SK-N-SH (cell line): ENCODE results near the gene TBL2. TPM values are rescaled to one million over a fixed set of nuclear protein-coding genes. Genes with fewer than 3 reads are reported as not detected.
"Not testable (repeated sequence)": the region's sequence is repeated elsewhere in the genome, so short reads cannot be mapped to it uniquely, and the experiment has no call there.

ENCODE experiments used
- CTCF ChIA-PET: fragments of 300-600, 350-600 bp; formaldehyde crosslinking; extraction: SDS; loops from one replicate; lab custom pipeline; 2021; lab: Yijun Ruan, JAX
- POLR2A ChIA-PET: fragments of 350-600 bp; sonication (Branson Sonifier 250); formaldehyde crosslinking; extraction: SDS; loops from one replicate; lab custom pipeline; 2020; ENCODE audit warnings: antibody characterized with exemption, inconsistent platforms; lab: Yijun Ruan, JAX
- DNase-seq: peaks from one replicate; pipeline ENCODE4 v3.0.0; 2012
- H2AFZ ChIP-seq: fragments of 200-600 bp; sonication (generic); 2 replicates; pipeline ENCODE4 v1.8.1; 2016; ENCODE audit warnings: antibody characterized with exemption, mild to moderate bottlenecking, low read depth
- H3F3A ChIP-seq: fragments of 200-600 bp; sonication (generic); replicated peaks from 2 replicates; pipeline ENCODE3; 2016; ENCODE audit warnings: antibody characterized with exemption, mild to moderate bottlenecking; ENCODE audit not compliant: insufficient read depth
- H3K27ac ChIP-seq, 2 experiments: fragments of 200-500 bp in 1 of 2; fragments of 200-600 bp in 1 of 2; sonication (Bioruptor generic) in 1 of 2; sonication (generic), shearing (Covaris generic) in 1 of 2; 2 replicates each; pipeline versions ENCODE4 v1.5.1 to v1.6.1; 2014 to 2016; ENCODE audit warnings: low read depth in 2 of 2, inconsistent platforms in 1 of 2, low read length in 1 of 2, mild to moderate bottlenecking in 1 of 2, mixed read lengths in 1 of 2
- H3K27me3 ChIP-seq: fragments of 200-600 bp; sonication (generic), shearing (Covaris generic); 2 replicates; pipeline ENCODE4 v1.6.1; 2016; ENCODE audit warnings: mixed run types; ENCODE audit not compliant: insufficient read depth
- H3K36me3 ChIP-seq, 2 experiments: fragments of 200-500 bp in 1 of 2; fragments of 200-600 bp in 1 of 2; sonication (Bioruptor generic) in 1 of 2; sonication (generic) in 1 of 2; replicated peaks in 1 of 2; 2 replicates each; pipeline versions ENCODE3 to v1.5.1; 2014 to 2016; ENCODE audit warnings: low read length in 1 of 2, mild to moderate bottlenecking in 1 of 2; ENCODE audit not compliant: insufficient read depth in 2 of 2, control insufficient read depth in 1 of 2
- H3K4me1 ChIP-seq, 2 experiments: fragments of 200-500 bp in 1 of 2; fragments of 200-600 bp in 1 of 2; sonication (Bioruptor generic) in 1 of 2; sonication (generic), shearing (Covaris generic) in 1 of 2; 2 replicates each; pipeline versions ENCODE4 v1.5.1 to v1.6.1; 2014 to 2016; ENCODE audit warnings: low read depth in 1 of 2, low read length in 1 of 2, mixed run types in 1 of 2; ENCODE audit not compliant: insufficient read depth in 2 of 2, control insufficient read depth in 1 of 2
- H3K4me2 ChIP-seq: fragments of 200-600 bp; sonication (generic), shearing (Covaris generic); 2 replicates; pipeline ENCODE4 v1.6.1; 2017; ENCODE audit warnings: mixed run types
- H3K4me3 ChIP-seq, 2 experiments: fragments of 200-500 bp in 1 of 2; fragments of 200-600 bp in 1 of 2; sonication (Bioruptor generic) in 1 of 2; sonication (generic), shearing (Covaris generic) in 1 of 2; 2 replicates each; pipeline versions ENCODE4 v1.5.1 to v1.8.1; 2014 to 2016; ENCODE audit warnings: low read depth in 2 of 2, inconsistent platforms in 1 of 2, low read length in 1 of 2, mild to moderate bottlenecking in 1 of 2, mixed read lengths in 1 of 2, moderate library complexity in 1 of 2
- H3K79me2 ChIP-seq: fragments of 200-600 bp; sonication (generic); 2 replicates; pipeline ENCODE4 v1.8.1; 2017; ENCODE audit warnings: mild to moderate bottlenecking; ENCODE audit not compliant: insufficient read depth
- H3K9ac ChIP-seq: fragments of 200-600 bp; sonication (generic); 2 replicates; pipeline ENCODE4 v1.6.1; 2017; ENCODE audit warnings: mixed run types
- H3K9me2 ChIP-seq: fragments of 200-600 bp; sonication (generic); 2 replicates; pipeline ENCODE4 v1.6.1; 2017; ENCODE audit warnings: mixed run types
- H3K9me3 ChIP-seq: fragments of 200-600 bp; sonication (generic); 2 replicates; pipeline ENCODE4 v1.6.1; 2017; ENCODE audit warnings: mixed run types, mild to moderate bottlenecking, moderate library complexity
- H4K20me1 ChIP-seq: fragments of 200-600 bp; sonication (generic); 2 replicates; pipeline ENCODE4 v1.6.1; 2017; ENCODE audit warnings: mild to moderate bottlenecking, mixed run types; ENCODE audit not compliant: insufficient read depth
- ELF1 ChIP-seq: IDR thresholded peaks from 2 replicates; pipeline ENCODE4 v1.4.0; 2012
- EZH2phosphoT487 ChIP-seq: fragments of 200-600 bp; sonication (generic); IDR thresholded peaks from 2 replicates; pipeline ENCODE4 v1.6.1; 2017; ENCODE audit warnings: low read depth, mixed run types, mild to moderate bottlenecking, antibody characterized with exemption, moderate library complexity, borderline replicate concordance
- FOSL2 ChIP-seq: IDR thresholded peaks from 2 replicates; pipeline ENCODE4 v1.4.0; 2012; ENCODE audit warnings: low read depth, mild to moderate bottlenecking, moderate library complexity, borderline replicate concordance
- GABPA ChIP-seq: IDR thresholded peaks from 2 replicates; pipeline ENCODE4 v1.4.0; 2012; ENCODE audit warnings: low read depth, mild to moderate bottlenecking
- MAX ChIP-seq: IDR thresholded peaks from 2 replicates; pipeline ENCODE4 v1.4.0; 2012; ENCODE audit warnings: low read depth
- MEF2A ChIP-seq: IDR thresholded peaks from 2 replicates; pipeline ENCODE4 v1.4.0; 2012; ENCODE audit warnings: low read depth, borderline replicate concordance
- MXI1 ChIP-seq: IDR thresholded peaks from 2 replicates; pipeline ENCODE4 v1.6.1; 2012; ENCODE audit warnings: mild to moderate bottlenecking, low read depth, low read length, improper control_type of control experiment
- NFIC ChIP-seq: IDR thresholded peaks from 2 replicates; pipeline ENCODE4 v1.4.0; 2012; ENCODE audit warnings: borderline replicate concordance
- NRF1 ChIP-seq: IDR thresholded peaks from 2 replicates; pipeline ENCODE4 v1.6.1; 2012; ENCODE audit warnings: low read depth, mild to moderate bottlenecking, low read length
- POLR2AphosphoS5 ChIP-seq: IDR thresholded peaks from 2 replicates; pipeline ENCODE4 v1.6.1; 2012; ENCODE audit warnings: low read depth, low read length
- RAD21 ChIP-seq: IDR thresholded peaks from 2 replicates; pipeline ENCODE4 v1.6.1; 2012; ENCODE audit warnings: mild to moderate bottlenecking, low read length
- RCOR1 ChIP-seq: fragments of 150-350 bp; IDR thresholded peaks from 2 replicates; pipeline ENCODE4 v1.6.1; 2017; ENCODE audit warnings: antibody characterized with exemption, low read length
- TEAD4 ChIP-seq: IDR thresholded peaks from 2 replicates; pipeline ENCODE4 v1.4.0; 2012; ENCODE audit warnings: mild to moderate bottlenecking, borderline replicate concordance; ENCODE audit not compliant: insufficient read depth
- USF1 ChIP-seq: IDR thresholded peaks from 2 replicates; pipeline ENCODE4 v1.4.0; 2012; ENCODE audit warnings: low read depth, borderline replicate concordance
- YY1 ChIP-seq: IDR thresholded peaks from 2 replicates; pipeline ENCODE4 v1.4.0; 2012; ENCODE audit warnings: low read depth, mild to moderate bottlenecking
- ZBTB33 ChIP-seq: IDR thresholded peaks from 2 replicates; pipeline ENCODE4 v1.4.0; 2012; ENCODE audit warnings: low read depth, borderline replicate concordance
- WGBS: methylation state at CpG from one replicate; pipeline ENCODE4 v1.1.6; 2017; ENCODE audit warnings: low lambda C conversion rate; 5-methylcytosine and 5-hydroxymethylcytosine counted together
- polyA plus RNA-seq, 3 experiments: library from polyadenylated mRNA; depleted of rRNA; stranded (reverse); fragments of >200 nt; gene quantifications; 2 replicates each; pipeline ENCODE4 v1.2.3, GENCODE V29; 2012
- TF ChIP-seq, protein P1 (sequence below): IDR thresholded peaks from 2 replicates; pipeline ENCODE4 v1.6.1; 2012; ENCODE audit warnings: mild to moderate bottlenecking, low read depth, low read length, moderate library complexity

Gene TBL2
- polyA plus RNA-seq, 1 of the 3 experiments (the other 2 are of a cell fraction), result 63.6 TPM

DNA sequence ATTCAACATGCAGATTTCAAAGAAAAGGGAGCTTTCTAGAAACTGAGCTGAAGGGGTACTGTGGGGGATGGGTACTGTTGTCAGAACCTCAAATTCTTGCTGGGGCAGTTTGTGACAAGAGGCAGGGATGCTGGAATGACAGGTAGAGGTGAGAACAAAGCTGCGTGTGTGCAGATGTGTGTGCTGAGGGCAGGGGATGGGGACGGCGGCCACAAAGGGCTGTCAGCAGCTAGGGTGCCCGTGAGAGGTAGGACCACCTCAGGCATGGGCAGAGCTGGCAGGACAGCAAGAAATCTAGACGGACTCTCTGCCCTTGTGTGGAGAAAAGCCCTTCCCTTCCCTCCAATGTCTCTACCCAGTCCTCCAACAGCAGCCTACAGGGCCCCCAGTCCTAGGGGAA is 41.9 kb downstream of the TBL2 start:
- POLR2A ChIA-PET, result no interaction called here
- Histone ChIP-seq H3K36me3 (peaks cover 32 to 46% of the 10 kb centered on the region in 2 experiments), H3K4me3 (no peak overlapping the region), H2AFZ (no peak overlapping the region), H3K4me1 (no peaks in the 10 kb centered on the region), H3F3A (no peaks in the 10 kb centered on the region), H3K27me3 (no peaks in the 10 kb centered on the region), H3K4me2 (no peak overlapping the region), H3K9me3 (no peaks in the 10 kb centered on the region), H3K9me2 (no peaks in the 10 kb centered on the region), H3K9ac (no peak overlapping the region), H4K20me1 (no peaks in the 10 kb centered on the region), H3K79me2 (peaks cover 19% of the 10 kb centered on the region; the same call in 1 of the 2 replicates), H3K27ac (no peak overlapping the region)
- 88% methylated on average over 5 of the region's 5 CpGs for WGBS
- CTCF ChIA-PET, result interaction anchor here (0.7 to 1.2 kb wide), 4 partner anchors 9 to 71 kb away, joined by 3 to 4 read pairs (median 3); no protein-coding TSS in a partner anchor
- TF ChIP-seq ELF1, result no peak
- TF ChIP-seq MAX, result no peak
- TF ChIP-seq FOSL2, result no peak
- TF ChIP-seq GABPA, result no peak
- TF ChIP-seq YY1, result no peak
- no peak for TF ChIP-seq RCOR1
- no peak for TF ChIP-seq MEF2A
- no peak for DNase-seq

- DNase-seq, H3K4me3 ChIP-seq, H3K4me2 ChIP-seq, H3K9me2 ChIP-seq, H3K9ac ChIP-seq, H3K27me3 ChIP-seq, H3F3A ChIP-seq, H3K27ac ChIP-seq, POLR2A ChIA-PET, H3K4me1 ChIP-seq, H3K9me3 ChIP-seq, H2AFZ ChIP-seq, H4K20me1 ChIP-seq: not testable (repeated sequence)
- Histone ChIP-seq H3K79me2 (peaks cover 13% of the 10 kb centered on the region; the same call in 1 of the 2 replicates), H3K36me3 (peaks cover 32 to 44% of the 10 kb centered on the region in 2 experiments)
- 95% methylated on average over 7 of the region's 7 CpGs for WGBS
- CTCF ChIA-PET, result interaction anchor here (1.0 to 1.2 kb wide), 3 partner anchors 8 to 71 kb away, joined by 3 to 4 read pairs (median 3); no protein-coding TSS in a partner anchor
These were observed 42.5 kb downstream of the TBL2 start for GRCh38 chr7:73535918-73536317.

DNA sequence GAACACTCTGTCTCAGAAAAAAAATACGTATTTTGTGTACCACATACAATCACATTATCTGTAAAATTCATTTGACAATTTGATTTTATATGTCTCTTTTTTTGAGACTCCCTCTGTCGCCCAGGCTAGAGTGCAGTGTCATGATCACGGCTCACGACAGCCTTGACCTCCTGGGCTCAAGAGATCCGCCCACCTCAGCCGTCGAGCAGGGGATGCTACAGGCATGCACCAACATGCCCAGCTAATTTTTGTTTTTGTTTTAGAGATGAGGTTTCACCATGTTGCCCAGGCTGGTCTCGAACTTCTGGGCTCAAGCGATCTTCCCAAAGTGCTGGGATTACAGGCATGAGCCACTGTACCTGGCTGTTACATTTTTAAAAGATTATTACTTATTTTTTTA is 44.6 kb downstream of the TBL2 start:
- ChIA-PET CTCF (no interaction called here), POLR2A (no interaction called here)
- no peak overlapping the region for H3K4me2 ChIP-seq
- no peaks in the 10 kb centered on the region for H3K9me3 ChIP-seq
- 90% methylated on average over 9 of the region's 9 CpGs for WGBS
- H4K20me1 ChIP-seq, result no peaks in the 10 kb centered on the region
- no peak overlapping the region for H3K9ac ChIP-seq
- H3F3A ChIP-seq, result no peaks in the 10 kb centered on the region
- TF ChIP-seq POLR2AphosphoS5, result no peak
- TF ChIP-seq EZH2phosphoT487, result no peak
- no peak for TF ChIP-seq NRF1
- TF ChIP-seq, protein P1, sequence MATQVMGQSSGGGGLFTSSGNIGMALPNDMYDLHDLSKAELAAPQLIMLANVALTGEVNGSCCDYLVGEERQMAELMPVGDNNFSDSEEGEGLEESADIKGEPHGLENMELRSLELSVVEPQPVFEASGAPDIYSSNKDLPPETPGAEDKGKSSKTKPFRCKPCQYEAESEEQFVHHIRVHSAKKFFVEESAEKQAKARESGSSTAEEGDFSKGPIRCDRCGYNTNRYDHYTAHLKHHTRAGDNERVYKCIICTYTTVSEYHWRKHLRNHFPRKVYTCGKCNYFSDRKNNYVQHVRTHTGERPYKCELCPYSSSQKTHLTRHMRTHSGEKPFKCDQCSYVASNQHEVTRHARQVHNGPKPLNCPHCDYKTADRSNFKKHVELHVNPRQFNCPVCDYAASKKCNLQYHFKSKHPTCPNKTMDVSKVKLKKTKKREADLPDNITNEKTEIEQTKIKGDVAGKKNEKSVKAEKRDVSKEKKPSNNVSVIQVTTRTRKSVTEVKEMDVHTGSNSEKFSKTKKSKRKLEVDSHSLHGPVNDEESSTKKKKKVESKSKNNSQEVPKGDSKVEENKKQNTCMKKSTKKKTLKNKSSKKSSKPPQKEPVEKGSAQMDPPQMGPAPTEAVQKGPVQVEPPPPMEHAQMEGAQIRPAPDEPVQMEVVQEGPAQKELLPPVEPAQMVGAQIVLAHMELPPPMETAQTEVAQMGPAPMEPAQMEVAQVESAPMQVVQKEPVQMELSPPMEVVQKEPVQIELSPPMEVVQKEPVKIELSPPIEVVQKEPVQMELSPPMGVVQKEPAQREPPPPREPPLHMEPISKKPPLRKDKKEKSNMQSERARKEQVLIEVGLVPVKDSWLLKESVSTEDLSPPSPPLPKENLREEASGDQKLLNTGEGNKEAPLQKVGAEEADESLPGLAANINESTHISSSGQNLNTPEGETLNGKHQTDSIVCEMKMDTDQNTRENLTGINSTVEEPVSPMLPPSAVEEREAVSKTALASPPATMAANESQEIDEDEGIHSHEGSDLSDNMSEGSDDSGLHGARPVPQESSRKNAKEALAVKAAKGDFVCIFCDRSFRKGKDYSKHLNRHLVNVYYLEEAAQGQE, result no peak
- no peak for TF ChIP-seq MXI1
- no peak for TF ChIP-seq RAD21
- no peak for TF ChIP-seq ZBTB33
- TF ChIP-seq NFIC, result no peak
- TF ChIP-seq USF1, result no peak
- TF ChIP-seq TEAD4, result no peak
- no peak overlapping the region for H3K27ac ChIP-seq
- no peaks in the 10 kb centered on the region for H3K9me2 ChIP-seq
- H3K4me1 ChIP-seq, result no peaks in the 10 kb centered on the region
- no peak for DNase-seq
- H3K36me3 ChIP-seq, result peaks cover 21 to 29% of the 10 kb centered on the region in 2 experiments
- H3K79me2 ChIP-seq, result peaks cover 12% of the 10 kb centered on the region; the same call in 1 of the 2 replicates
- no peak overlapping the region for H2AFZ ChIP-seq
- no peaks in the 10 kb centered on the region for H3K27me3 ChIP-seq
- no peak overlapping the region for H3K4me3 ChIP-seq
